T-helper 1 cell treated with Interleukin-12 subunit alpha and Interleukin-12 subunit beta and Interleukin-4 antibody, amounts not matched to agents 30 μg/mL and 1 μg/mL, for 36 hours (primary cell): ENCODE data around the gene MAML2.

ENCODE experiments used
- H3K27ac Mint-ChIP-seq: one replicate; pipeline ENCODE4 v1.8.0; 2021; ENCODE audit warnings: mild to moderate bottlenecking, mixed read lengths
- H3K27me3 Mint-ChIP-seq: one replicate; pipeline ENCODE4 v1.8.0; 2021; ENCODE audit warnings: low read depth, mixed read lengths
- H3K36me3 Mint-ChIP-seq: one replicate; pipeline ENCODE4 v1.8.0; 2021; ENCODE audit warnings: low read depth, mixed read lengths
- H3K4me1 Mint-ChIP-seq: one replicate; pipeline ENCODE4 v1.8.0; 2021; ENCODE audit warnings: low read depth, mixed read lengths
- H3K4me3 Mint-ChIP-seq: one replicate; pipeline ENCODE4 v1.8.0; 2021; ENCODE audit warnings: mild to moderate bottlenecking, moderate library complexity, mixed read lengths
- H3K9me3 Mint-ChIP-seq: one replicate; pipeline ENCODE4 v1.8.0; 2021; ENCODE audit warnings: mixed read lengths

MAML2 gene

DNA sequence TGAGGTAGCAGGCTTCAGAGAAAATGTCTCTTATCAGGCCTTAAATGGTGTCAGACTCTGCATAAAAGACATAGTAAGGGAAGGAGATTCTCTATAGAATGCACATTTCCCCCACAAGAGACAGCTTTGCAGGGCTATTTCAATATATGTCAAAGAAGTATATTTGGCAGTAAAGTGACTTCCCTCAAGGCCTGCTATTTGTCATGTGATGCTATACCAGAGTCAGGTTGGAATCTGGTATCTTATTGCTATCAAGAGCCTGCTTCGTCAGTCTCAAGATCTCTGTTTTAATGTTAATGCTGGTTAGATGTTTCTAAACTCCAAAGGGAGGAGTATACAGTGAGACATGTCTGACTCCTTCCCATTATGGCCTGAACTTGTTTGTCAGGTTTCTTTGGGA lies 378.7 kb downstream of the MAML2 start:
- no peak overlapping the region for H3K4me3 Mint-ChIP-seq
- H3K27ac Mint-ChIP-seq, result no peak overlapping the region
- no peaks in the 10 kb centered on the region for H3K4me1 Mint-ChIP-seq
- no peaks in the 10 kb centered on the region for H3K36me3 Mint-ChIP-seq
- H3K27me3 Mint-ChIP-seq, result peaks cover 5% of the 10 kb centered on the region
- no peaks in the 10 kb centered on the region for H3K9me3 Mint-ChIP-seq

DNA sequence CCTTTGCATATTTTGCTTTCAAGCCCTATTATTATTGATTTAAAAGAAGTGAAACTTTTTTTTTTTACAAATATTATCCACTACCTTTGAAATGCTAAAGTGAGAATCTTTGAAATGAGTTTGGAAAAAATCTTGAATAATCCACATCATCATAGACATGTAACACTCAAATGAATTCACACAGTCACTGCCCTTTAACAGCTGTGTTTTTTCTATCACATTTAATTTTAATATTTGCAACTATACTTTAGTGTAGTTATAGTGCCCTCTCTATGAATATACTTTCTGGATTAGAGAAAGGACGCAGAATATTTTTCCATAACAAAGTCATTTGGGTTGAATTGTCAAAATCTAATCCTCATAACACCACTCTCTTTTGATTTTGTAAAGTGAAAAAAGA lies 381.2 kb downstream of the MAML2 start:
- Mint-ChIP-seq H3K4me3 (no peak overlapping the region), H3K36me3 (no peaks in the 10 kb centered on the region), H3K9me3 (no peaks in the 10 kb centered on the region), H3K4me1 (no peaks in the 10 kb centered on the region), H3K27me3 (peaks cover 17% of the 10 kb centered on the region), H3K27ac (no peak overlapping the region)

DNA sequence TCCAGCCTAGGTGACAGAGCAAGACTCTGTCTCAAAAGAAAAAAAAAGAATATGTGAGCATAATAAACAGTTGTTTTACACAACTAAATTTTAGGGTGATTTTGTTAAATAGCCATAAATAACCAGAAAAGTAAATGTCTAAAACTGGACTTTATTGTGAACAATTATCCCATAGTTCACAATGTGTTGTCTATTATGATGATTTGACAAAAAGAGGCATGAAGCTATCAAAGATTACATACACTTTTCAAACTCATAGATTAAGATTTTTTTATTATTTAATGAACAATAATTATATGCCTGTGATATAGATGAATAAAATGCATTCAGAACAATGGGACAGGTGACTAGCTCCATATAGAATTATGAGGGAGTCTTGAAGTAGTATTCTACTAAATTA lies 392.1 kb downstream of the MAML2 start:
- Mint-ChIP-seq H3K27me3 (no peaks in the 10 kb centered on the region), H3K9me3 (peaks cover 22% of the 10 kb centered on the region), H3K36me3 (peaks cover 3% of the 10 kb centered on the region), H3K27ac (no peak overlapping the region), H3K4me1 (no peaks in the 10 kb centered on the region), H3K4me3 (no peak overlapping the region)

DNA sequence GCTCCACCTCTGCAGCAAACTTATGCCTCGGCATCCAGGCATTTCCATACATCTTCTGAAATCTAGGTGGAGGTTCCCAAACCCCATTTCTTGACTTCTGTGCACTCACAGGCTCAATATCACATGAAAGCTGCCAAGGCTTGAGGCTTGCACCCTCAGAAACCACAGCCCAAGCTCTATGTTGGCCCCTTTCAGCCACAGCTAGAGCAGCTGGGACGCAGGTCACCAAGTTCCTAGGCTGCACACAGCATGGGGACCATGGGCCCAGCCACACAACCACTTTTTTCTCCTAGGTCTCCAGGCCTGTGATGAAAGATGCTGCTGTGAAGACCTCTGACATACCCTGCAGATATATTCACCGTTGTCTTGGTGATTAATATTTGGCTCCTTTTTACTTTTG lies 394.4 kb downstream of the MAML2 start:
- Mint-ChIP-seq H3K36me3 (peaks cover 8% of the 10 kb centered on the region), H3K27me3 (no peaks in the 10 kb centered on the region), H3K4me1 (no peaks in the 10 kb centered on the region), H3K9me3 (peaks cover 40% of the 10 kb centered on the region), H3K27ac (no peak overlapping the region), H3K4me3 (no peak overlapping the region)

DNA sequence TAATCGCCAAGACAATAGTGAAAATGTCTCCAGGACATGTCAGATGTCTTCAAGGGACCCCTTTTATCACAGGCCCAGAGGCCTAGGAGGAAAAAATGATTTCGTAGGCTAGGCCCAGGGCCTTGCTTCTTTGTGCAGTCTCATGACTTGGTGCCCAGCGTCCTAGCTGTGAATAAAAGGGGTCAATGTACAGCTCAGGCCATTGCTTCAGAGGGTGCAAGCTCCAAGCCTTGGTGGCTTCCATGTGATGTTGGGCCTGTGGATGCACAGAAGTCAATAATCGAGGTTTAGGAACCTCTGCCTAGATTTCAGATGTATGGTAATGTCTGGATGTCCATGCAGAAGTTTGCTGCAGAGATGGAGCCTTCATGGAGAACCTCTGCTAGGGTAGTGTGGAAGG lies 398.4 kb downstream of the MAML2 start:
- no peaks in the 10 kb centered on the region for H3K27me3 Mint-ChIP-seq
- no peaks in the 10 kb centered on the region for H3K4me1 Mint-ChIP-seq
- H3K36me3 Mint-ChIP-seq, result peaks cover 7% of the 10 kb centered on the region
- H3K27ac Mint-ChIP-seq, result no peak overlapping the region
- H3K9me3 Mint-ChIP-seq, result peaks cover 37% of the 10 kb centered on the region
- H3K4me3 Mint-ChIP-seq, result no peak overlapping the region

DNA sequence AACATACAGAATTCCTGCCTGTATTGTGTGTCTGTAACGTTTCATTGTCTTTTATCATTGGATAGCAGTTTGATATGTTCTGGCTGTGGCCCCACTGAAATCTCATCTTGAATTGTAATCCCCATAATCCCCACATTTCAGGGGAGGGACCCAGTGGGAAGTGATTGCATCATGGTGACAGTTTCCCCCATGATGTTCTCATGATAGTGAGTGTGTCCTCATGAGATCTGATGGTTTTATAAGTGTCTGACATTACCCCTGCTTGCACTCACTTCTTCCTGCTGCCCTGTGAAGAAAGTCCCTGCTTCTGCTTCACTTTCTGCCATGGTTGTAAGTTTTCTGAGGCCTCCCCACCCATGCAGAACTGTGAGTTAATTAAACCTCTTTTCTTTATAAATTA lies 399.4 kb downstream of the MAML2 start:
- H3K4me1 Mint-ChIP-seq, result no peaks in the 10 kb centered on the region
- H3K27me3 Mint-ChIP-seq, result no peaks in the 10 kb centered on the region
- H3K27ac Mint-ChIP-seq, result no peak overlapping the region
- peaks cover 7% of the 10 kb centered on the region for H3K36me3 Mint-ChIP-seq
- peaks cover 33% of the 10 kb centered on the region for H3K9me3 Mint-ChIP-seq
- no peak overlapping the region for H3K4me3 Mint-ChIP-seq

DNA sequence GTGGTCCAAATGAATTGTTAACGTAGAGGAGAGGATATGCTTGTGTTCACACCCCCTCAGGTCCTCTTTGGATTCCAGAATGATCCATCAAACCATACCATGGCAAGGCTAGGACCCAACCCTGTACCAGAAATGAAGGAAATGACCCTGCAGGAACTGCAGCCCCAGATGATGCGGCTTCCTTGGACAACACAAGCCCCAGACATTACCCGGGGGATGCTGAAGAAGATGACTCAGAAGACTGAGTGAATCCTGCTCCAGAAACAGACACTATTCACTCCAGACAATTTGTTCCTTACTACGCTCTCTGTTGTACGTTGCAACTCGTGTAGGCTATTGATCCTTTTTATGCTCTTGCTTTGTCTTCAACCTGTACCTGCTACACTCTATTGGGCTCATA lies 403.9 kb downstream of the MAML2 start:
- Mint-ChIP-seq H3K36me3 (peaks cover 1% of the 10 kb centered on the region), H3K9me3 (peaks cover 4% of the 10 kb centered on the region)

DNA sequence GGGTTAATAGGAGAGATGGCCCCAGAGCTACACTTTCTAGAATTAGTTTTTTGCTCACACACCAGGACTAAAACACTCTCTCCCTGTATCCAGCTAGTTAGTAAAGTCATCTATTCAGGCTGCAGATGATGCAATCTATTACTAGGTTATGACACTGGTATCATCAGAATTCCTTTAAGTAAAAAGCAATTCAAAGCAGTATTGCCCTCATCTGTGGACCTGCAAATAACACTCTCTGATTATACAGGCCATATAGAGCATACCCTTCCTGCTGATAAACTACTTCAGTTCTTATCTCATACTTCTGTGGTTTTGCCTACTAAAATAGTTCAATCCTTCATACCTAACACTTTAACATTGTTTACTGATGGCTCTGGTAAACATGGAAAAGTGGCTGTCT lies 405.6 kb downstream of the MAML2 start:
- Mint-ChIP-seq H3K9me3 (no peaks in the 10 kb centered on the region), H3K27me3 (no peaks in the 10 kb centered on the region), H3K4me3 (no peak overlapping the region)

More for the DNA sequence above, 403.9 kb downstream of the MAML2 start:
- no peak overlapping the region for H3K27ac Mint-ChIP-seq
- no peak overlapping the region for H3K4me3 Mint-ChIP-seq
- H3K27me3 Mint-ChIP-seq, result no peaks in the 10 kb centered on the region
- H3K4me1 Mint-ChIP-seq, result no peaks in the 10 kb centered on the region

DNA sequence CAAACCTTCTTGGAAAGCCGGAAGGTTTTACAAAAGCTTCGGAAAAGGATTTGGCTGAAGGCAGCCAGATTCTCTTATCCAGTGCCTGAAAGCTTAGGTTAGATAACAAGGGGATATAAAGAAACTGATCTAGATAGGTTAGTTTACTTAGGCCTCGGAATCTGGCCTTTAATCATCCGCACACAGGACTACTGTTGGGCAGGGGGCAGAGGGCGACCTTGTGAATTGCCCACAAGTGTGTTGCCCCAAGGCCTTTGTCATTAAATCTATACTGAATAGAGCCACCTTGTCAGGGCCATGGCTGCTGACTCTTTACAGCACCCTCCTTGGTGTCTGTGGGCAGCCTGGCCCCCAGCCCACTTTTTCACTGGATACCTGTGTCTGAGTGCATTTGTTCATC lies 409.4 kb downstream of the MAML2 start:
- H3K27me3 Mint-ChIP-seq, result peaks cover 3% of the 10 kb centered on the region
- H3K27ac Mint-ChIP-seq, result no peak overlapping the region

More for the DNA sequence above, 405.6 kb downstream of the MAML2 start:
- Mint-ChIP-seq H3K36me3 (no peaks in the 10 kb centered on the region), H3K4me1 (no peaks in the 10 kb centered on the region), H3K27ac (no peak overlapping the region)

DNA sequence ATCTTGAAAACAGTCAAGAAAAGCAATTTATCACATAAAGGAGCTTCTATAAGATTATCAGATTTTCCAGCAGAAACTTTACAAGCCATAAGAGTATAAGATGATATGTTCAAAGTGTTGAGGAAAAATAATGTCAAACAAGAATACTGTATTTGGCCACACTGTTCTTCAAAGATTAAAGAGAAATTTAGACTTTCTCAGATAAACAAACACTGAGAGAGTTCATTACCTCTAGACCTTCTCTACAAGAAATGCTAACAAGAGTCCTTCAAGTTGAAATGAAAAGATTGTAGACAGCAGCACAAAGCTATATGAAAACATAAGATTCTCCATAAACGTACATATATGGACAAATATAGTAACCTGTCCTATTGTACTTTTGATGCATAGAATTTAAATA lies 411.1 kb downstream of the MAML2 start:
- H3K36me3 Mint-ChIP-seq, result peaks cover 2% of the 10 kb centered on the region
- H3K27ac Mint-ChIP-seq, result no peak overlapping the region
- H3K27me3 Mint-ChIP-seq, result peaks cover 14% of the 10 kb centered on the region
- H3K4me1 Mint-ChIP-seq, result no peaks in the 10 kb centered on the region
- no peak overlapping the region for H3K4me3 Mint-ChIP-seq
- peaks cover 14% of the 10 kb centered on the region for H3K9me3 Mint-ChIP-seq

More for the DNA sequence above, 409.4 kb downstream of the MAML2 start:
- Mint-ChIP-seq H3K4me3 (no peak overlapping the region), H3K36me3 (peaks cover 2% of the 10 kb centered on the region), H3K4me1 (no peaks in the 10 kb centered on the region), H3K9me3 (peaks cover 14% of the 10 kb centered on the region)

DNA sequence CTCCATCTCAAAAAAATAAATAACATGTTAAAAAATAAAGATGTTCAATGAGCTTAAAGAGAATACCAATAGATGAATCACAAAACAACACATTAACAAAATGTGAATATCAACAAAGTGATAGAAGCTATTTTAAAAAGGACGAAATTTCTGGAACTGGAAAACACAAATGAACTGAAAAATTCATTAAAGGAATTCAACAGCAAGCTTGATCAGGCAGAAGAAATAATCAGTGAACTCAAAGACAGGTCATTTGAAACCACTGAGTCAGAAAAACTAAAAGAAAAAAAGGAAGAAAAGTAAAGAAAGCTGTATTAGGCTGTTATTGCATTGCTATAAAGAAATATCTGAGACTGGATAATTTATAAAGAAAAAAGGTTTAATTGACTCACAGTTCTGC lies 412.0 kb downstream of the MAML2 start:
- no peak overlapping the region for H3K27ac Mint-ChIP-seq
- H3K9me3 Mint-ChIP-seq, result peaks cover 14% of the 10 kb centered on the region
- H3K4me1 Mint-ChIP-seq, result no peaks in the 10 kb centered on the region
- no peak overlapping the region for H3K4me3 Mint-ChIP-seq
- peaks cover 21% of the 10 kb centered on the region for H3K27me3 Mint-ChIP-seq
- peaks cover 2% of the 10 kb centered on the region for H3K36me3 Mint-ChIP-seq

DNA sequence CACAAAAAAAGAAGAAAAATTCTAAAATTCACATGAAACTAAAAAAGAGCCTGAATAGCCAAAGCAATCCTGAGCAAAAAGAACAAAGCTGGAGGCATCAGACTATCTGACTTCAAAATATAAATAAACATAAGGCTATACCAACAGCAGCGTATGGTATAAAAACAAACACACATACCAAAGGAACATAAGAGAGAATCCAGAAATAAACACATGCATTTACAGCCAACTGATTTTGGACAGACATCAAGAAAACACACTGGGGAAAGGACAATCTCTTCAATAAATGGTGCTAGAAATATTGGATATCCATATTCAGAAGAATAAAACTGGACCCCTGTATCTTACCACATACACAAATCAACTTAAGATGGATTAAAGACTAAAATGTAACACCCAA lies 416.3 kb downstream of the MAML2 start:
- H3K9me3 Mint-ChIP-seq, result peaks cover 14% of the 10 kb centered on the region
- peaks cover 25% of the 10 kb centered on the region for H3K4me1 Mint-ChIP-seq
- no peak overlapping the region for H3K27ac Mint-ChIP-seq
- H3K36me3 Mint-ChIP-seq, result peaks cover 5% of the 10 kb centered on the region
- H3K4me3 Mint-ChIP-seq, result no peak overlapping the region
- peaks cover 21% of the 10 kb centered on the region for H3K27me3 Mint-ChIP-seq
